HG02571 (cell line): ENCODE results near the gene ELL.
"Not testable (repeated sequence)": the region's sequence is repeated elsewhere in the genome, so short reads cannot be mapped to it uniquely, and the experiment has no call there.

Source experiments
- ATAC-seq: cut with Tn5 transposase; IDR thresholded peaks from one replicate; pipeline ENCODE4 v1.9.1; 2021; ENCODE audit warnings: mild to moderate bottlenecking, moderate library complexity; ENCODE audit not compliant: unreplicated experiment

Gene ELL

GRCh38 chr19:18532168-18532890 is 10.5 kb upstream of the ELL start:
- ATAC-seq = no peak

GRCh38 chr19:18531485-18531884 is 9.6 kb upstream of the ELL start:
- no peak for ATAC-seq

- no peak for ATAC-seq
These were observed 7.9 kb upstream of the ELL start for GRCh38 chr19:18529782-18530181.

- ATAC-seq = no peak
These were observed 4.4 kb upstream of the ELL start for GRCh38 chr19:18526316-18526715.

- ATAC-seq = no peak
These were observed 2.0 kb upstream of the ELL start for GRCh38 chr19:18523841-18524240.

GRCh38 chr19:18522862-18523440 is 1.1 kb upstream of the ELL start:
- not testable (repeated sequence) for ATAC-seq

GRCh38 chr19:18522124-18522861 is 423 bp upstream of the ELL start:
- peak; percentile 85 for ATAC-seq

GRCh38 chr19:18520848-18521691 is 800 bp downstream of the ELL start:
- no peak for ATAC-seq

- no peak for ATAC-seq
These were observed 1.7 kb downstream of the ELL start for GRCh38 chr19:18519962-18520847.

GRCh38 chr19:18518639-18519038 is 3.2 kb downstream of the ELL start:
- ATAC-seq = no peak

- no peak for ATAC-seq
These were observed 4.3 kb downstream of the ELL start for GRCh38 chr19:18517606-18518005.

- ATAC-seq = no peak
These were observed 5.9 kb downstream of the ELL start for GRCh38 chr19:18515959-18516358.

- no peak for ATAC-seq
These were observed 6.8 kb downstream of the ELL start for GRCh38 chr19:18514800-18515682.

- no peak for ATAC-seq
These were observed 8.0 kb downstream of the ELL start for GRCh38 chr19:18513868-18514267.

GRCh38 chr19:18510216-18510615 is 11.7 kb downstream of the ELL start:
- no peak for ATAC-seq

GRCh38 chr19:18508585-18508984 is 13.3 kb downstream of the ELL start:
- no peak for ATAC-seq

- no peak for ATAC-seq
These were observed 14.0 kb downstream of the ELL start for GRCh38 chr19:18507727-18508440.

GRCh38 chr19:18507021-18507726 is 14.7 kb downstream of the ELL start:
- no peak for ATAC-seq
